CD8-positive, alpha-beta memory T cell (primary cell): ENCODE measurements around the gene DIPK2A. TPM values are rescaled to one million over a fixed set of nuclear protein-coding genes. Genes with fewer than 3 reads are reported as not detected.

Source experiments
- polyA plus RNA-seq: library from polyadenylated mRNA; unstranded; fragments of 300-500 nt; fragmentation: Illumina TruSeq; gene quantifications from one replicate; pipeline ENCODE4 v1.2.3, GENCODE V29; 2021
- total RNA-seq, 2 experiments: library from RNA; stranded (reverse); gene quantifications; one replicate each; pipeline ENCODE4 v1.2.3, GENCODE V29; 2021

DIPK2A gene
- total and polyA plus RNA-seq, 3 experiments from 2014 or later: 8.1 to 10.7 (median 9.0) TPM

Other genes starting within 250 kb of the DIPK2A start
- 1 to 10 TPM; 1.2 to 2.2 TPM for gene SLC9A9, start 123.4 kb upstream of the DIPK2A start, total RNA-seq
- gene SLC9A9, start 123.4 kb upstream of the DIPK2A start, polyA plus RNA-seq: 18.0 TPM